ENCODE results near the gene TXNRD3. TPM values are rescaled to one million over a fixed set of nuclear protein-coding genes. Genes with fewer than 3 reads are reported as not detected.

TXNRD3 gene
- total RNA-seq, 8 experiments from 2014 or later, result 3.7 to 17.7 (median 7.4) TPM

DNA sequence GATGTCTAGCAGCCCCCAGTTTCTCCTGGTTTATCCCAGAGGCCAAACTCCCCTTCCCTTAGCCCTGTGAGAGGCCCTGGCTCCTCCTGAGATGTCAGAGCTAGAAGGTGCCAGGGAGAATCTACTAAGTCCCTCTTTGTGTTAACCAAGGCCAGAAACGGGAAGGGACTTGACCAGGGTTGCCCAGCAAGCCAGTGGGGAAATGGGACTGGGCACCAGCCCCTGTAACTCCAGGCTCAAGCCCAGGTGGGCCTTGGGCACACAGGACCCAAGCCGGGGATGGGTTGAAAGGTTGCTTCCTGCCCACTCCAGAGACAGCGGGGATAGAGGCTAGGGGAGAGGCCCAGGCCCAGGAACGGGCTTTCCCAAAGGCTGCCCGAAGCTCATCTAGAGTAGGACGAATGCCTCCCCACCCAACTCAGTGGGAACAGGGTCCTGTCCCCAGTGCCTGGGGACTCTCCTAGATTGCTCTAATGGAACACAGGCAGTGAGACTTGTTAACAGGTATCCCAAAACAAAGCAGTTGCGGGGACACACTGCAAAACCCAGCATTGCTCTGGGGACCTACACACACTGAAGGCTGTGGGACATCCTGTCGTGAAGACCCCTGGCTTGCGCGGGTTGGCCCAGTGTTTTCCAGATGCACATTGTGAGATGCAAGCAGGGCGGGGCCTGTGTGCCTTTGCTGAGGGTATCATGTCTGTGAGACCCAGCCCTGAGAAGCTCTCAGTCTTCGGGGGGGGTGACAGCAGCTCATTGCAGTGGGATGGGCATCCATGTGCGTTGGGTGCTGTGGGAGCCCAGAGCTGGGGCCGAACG is 12.9 kb upstream of the TXNRD3 start:
- in situ Hi-C loops (cut with MboI; ENCODE audit: low pct_unique_long_range_greater_than_20kb in 2 of 9, low sequenced_read_pairs in 9 of 9, unreplicated experiment in 9 of 9), result no loop called here
- H3K4me1 ChIP-seq (replicated peaks in 1 of 2), result no peaks in the 10 kb centered on the region
- no peak overlapping the region for H3K4me3 ChIP-seq
- ATAC-seq (replicated peaks in 6 of 8), result no peak
- H3K27ac ChIP-seq, result no peak overlapping the region
- 0 to 93% (median 75%) methylated on average over 1 to 8 of the region's 15 CpGs; no CpG with 5 or more reads in 5 of the 10 experiments for WGBS, 10 experiments

DNA sequence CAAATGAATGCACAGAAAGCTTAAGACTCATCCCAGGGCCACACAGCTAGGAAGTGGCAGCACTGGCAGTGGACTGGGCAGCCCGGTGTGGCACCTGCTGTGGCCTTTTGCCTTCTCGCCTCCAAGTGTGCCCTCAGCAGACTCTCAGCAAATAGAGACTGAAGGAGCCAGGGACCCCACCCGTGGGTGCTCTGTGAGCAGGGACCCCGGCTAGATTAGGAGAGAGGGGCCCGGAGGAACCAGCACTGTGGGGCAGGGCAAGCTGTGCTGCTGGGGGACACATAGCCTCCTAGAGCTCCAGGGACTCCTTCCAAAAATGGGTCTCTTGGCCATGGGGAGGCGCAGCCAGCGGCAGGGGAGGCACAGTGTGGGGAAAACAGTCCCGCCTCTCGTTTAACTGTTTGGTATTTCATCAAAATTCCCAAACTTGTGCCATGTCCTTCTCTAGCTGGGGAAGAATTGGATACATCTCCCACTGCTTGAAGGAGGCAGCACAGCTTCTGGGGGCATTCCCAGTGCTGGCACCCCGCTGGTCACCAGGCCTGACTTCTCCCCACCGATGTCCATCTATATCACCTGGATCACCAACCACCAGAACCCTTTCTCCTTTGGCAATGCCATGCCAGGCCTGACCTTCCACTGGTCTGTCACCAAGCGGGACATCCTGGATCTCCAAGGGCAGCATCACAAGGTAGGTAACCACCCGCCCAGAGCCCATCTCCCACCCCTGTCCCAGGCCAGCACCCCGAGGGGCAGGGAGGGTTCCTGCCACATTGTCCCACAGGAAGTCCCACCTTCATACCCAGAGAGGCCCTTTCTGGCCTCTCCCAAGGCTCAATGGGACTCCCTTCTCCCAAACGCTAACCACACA is 12.0 kb upstream of the TXNRD3 start:
- H3K4me3 ChIP-seq, result no peak overlapping the region
- no peak for ATAC-seq (replicated peaks in 6 of 8)
- 89 to 100% (median 96%) methylated on average over 1 to 3 of the region's 15 CpGs; no CpG with 5 or more reads in 6 of the 10 experiments for WGBS, 10 experiments
- in situ Hi-C loops (cut with MboI; ENCODE audit: low pct_unique_long_range_greater_than_20kb in 2 of 9, low sequenced_read_pairs in 9 of 9, unreplicated experiment in 9 of 9), result no loop called here
- H3K4me1 ChIP-seq (replicated peaks in 1 of 2), result no peaks in the 10 kb centered on the region
- no peak overlapping the region for H3K27ac ChIP-seq

DNA sequence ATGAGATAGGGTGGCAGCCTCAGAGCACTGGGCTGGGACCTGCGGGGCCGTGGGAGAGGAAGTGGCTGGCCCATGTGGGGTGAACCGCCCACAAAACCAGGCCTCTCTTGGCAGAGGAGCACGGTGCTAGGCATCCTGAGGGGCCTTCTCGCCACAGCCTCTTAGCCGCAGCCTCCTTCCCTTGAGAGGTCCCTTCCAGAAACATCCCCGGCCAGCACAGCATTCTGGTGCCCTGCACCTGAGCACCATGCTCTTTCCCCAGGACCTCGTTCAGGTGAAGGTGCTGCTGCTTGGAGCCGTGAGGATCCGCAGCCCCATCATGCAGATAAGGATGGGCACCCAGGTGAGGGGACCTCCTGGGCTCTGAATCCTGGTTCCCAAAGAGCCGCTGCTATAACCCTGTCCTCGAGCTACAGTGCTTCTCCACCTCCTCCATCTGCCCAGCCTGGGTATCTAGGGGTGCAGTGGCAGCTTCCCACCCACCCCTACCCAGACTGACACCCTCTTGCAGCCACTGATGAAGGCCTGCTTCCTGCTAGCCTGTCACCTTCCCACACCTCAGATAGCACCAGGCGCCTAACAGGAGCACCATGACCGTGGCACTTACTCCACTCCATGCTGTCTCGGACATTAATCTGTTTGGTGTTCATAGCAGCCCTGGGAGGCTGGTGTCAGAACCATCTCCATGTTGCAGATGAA is 11.2 kb upstream of the TXNRD3 start:
- in situ Hi-C loops (cut with MboI; ENCODE audit: low pct_unique_long_range_greater_than_20kb in 2 of 9, low sequenced_read_pairs in 9 of 9, unreplicated experiment in 9 of 9), result no loop called here
- Histone ChIP-seq H3K4me3 (no peak overlapping the region), H3K27ac (no peak overlapping the region), H3K4me1 (replicated peaks in 1 of 2) (no peaks in the 10 kb centered on the region)
- no peak for ATAC-seq (replicated peaks in 6 of 8)
- 72 to 100% methylated on average over 1 to 2 of the region's 15 CpGs; no CpG with 5 or more reads in 8 of the 10 experiments for WGBS, 10 experiments

DNA sequence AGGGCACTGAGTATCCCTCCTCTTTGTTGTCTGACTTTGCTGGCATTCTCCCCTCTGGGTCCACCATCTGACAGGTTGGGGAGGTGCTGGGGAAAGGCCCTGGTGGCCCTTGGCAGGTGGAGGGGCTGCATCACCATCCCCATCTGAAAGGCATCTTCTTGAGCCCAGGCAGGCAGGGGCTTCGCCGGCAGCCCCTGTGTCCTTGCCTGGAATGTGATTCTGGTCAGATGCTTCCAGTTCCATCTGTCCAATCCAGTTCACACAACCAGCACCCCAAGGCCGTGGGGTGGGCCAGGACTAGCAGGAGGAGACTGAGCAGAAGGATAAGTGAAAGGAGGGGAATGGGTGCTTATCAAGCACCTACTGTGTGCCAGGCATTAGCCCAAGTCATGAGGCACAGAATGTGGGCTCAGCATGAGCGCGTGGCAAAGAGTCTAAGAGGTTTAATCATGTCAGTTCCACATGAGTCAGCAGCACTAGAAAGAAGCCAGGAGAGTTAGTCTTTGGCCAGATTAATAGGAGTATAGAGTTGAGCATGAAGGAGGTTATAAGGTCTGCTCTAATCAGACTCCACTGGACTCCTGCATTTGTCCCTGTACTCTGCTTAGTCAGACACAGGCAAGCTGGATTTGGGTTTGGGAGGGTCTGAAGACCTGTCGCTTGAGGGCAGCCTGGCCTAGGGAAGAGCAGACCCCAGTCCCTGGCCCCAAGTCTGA is 10.5 kb upstream of the TXNRD3 start:
- in situ Hi-C loops (cut with MboI; ENCODE audit: low pct_unique_long_range_greater_than_20kb in 2 of 9, low sequenced_read_pairs in 9 of 9, unreplicated experiment in 9 of 9), result no loop called here
- 56 to 100% (median 88%) methylated on average over 1 to 3 of the region's 6 CpGs; no CpG with 5 or more reads in 4 of the 10 experiments for WGBS, 10 experiments
- no peaks in the 10 kb centered on the region for H3K4me1 ChIP-seq (replicated peaks in 1 of 2)
- H3K4me3 ChIP-seq, result no peak overlapping the region
- no peak for ATAC-seq (replicated peaks in 6 of 8)
- H3K27ac ChIP-seq, result no peak overlapping the region

DNA sequence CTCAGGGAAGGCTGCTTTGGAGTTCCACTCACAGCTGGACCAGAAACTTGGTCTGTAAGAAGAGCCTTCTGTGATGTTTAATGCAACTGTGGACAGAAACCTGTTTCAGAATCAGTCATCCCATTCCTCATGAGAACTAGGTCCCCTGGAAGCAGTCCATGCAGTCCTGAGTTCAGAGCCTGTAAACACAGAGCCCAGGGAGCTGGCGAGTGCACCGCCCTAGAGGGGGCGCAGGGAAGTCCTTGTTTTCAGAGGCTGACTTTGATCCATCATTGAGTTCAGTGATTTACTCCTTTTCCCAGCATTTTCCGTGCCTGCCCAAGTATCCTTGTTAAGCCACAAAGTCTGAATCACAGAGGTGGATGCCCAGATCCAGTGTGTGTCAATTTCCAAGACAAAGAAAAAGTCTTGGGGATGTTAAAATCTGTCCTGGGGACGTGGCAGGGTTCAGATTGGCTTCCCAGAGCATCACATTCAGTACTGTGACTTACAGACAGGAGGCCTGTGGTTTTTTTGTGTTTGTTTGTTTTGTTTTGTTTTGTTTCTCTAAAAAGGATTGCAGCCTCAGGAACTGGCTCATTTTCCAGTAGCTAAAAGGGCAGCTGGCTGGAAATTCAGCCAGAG is 9.8 kb upstream of the TXNRD3 start:
- no peak overlapping the region for H3K27ac ChIP-seq
- H3K4me3 ChIP-seq, result no peak overlapping the region
- in situ Hi-C loops (cut with MboI; ENCODE audit: low pct_unique_long_range_greater_than_20kb in 2 of 9, low sequenced_read_pairs in 9 of 9, unreplicated experiment in 9 of 9), result no loop called here
- WGBS, 10 experiments, result 0 to 70% (median 33%) methylated on average over 1 to 4 of the region's 5 CpGs; no CpG with 5 or more reads in 3 of the 10 experiments
- H3K4me1 ChIP-seq (replicated peaks in 1 of 2), result no peaks in the 10 kb centered on the region
- peak in 4 of 8 experiments; percentile 15 to 34 (median 22) for ATAC-seq (replicated peaks in 6 of 8)

DNA sequence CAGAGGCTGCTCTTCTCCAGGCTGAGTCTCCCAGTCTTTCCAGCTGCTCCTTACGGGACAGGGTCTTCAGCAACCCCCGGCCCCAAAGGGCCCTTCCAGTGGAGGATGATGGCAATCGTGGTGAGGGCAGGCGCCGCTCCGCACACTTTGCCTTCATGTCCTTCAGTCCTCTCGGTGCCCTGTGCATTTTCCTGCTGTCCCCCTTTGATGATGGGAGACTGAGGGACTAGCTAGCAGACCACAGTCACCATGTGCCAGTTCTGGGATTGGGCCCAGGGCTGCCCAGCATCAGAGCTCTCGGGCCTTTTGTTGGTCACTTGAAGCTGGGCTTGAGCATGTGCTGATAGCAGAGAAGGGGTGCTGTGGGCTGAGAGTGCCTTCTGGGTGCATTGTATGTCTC is 8.8 kb upstream of the TXNRD3 start:
- Histone ChIP-seq H3K27ac (no peak overlapping the region), H3K4me1 (replicated peaks in 1 of 2) (no peaks in the 10 kb centered on the region), H3K4me3 (no peak overlapping the region)
- 35 to 89% (median 50%) methylated on average over 1 to 3 of the region's 8 CpGs; no CpG with 5 or more reads in 4 of the 10 experiments for WGBS, 10 experiments
- in situ Hi-C loops (cut with MboI; ENCODE audit: low pct_unique_long_range_greater_than_20kb in 2 of 9, low sequenced_read_pairs in 9 of 9, unreplicated experiment in 9 of 9), result no loop called here
- ATAC-seq (replicated peaks in 6 of 8), result no peak

- WGBS, 10 experiments, result 80% methylated on average over 1 of the region's 4 CpGs; no CpG with 5 or more reads in 9 of the 10 experiments
- H3K4me3 ChIP-seq, result no peak overlapping the region
- H3K4me1 ChIP-seq (replicated peaks in 1 of 2), result no peaks in the 10 kb centered on the region
- in situ Hi-C loops (cut with MboI; ENCODE audit: low pct_unique_long_range_greater_than_20kb in 2 of 9, low sequenced_read_pairs in 9 of 9, unreplicated experiment in 9 of 9), result no loop called here
- H3K27ac ChIP-seq, result no peak overlapping the region
- no peak for ATAC-seq (replicated peaks in 6 of 8)
Observed at GRCh38 chr3:126663257-126663656, 8.3 kb upstream of the TXNRD3 start.

DNA sequence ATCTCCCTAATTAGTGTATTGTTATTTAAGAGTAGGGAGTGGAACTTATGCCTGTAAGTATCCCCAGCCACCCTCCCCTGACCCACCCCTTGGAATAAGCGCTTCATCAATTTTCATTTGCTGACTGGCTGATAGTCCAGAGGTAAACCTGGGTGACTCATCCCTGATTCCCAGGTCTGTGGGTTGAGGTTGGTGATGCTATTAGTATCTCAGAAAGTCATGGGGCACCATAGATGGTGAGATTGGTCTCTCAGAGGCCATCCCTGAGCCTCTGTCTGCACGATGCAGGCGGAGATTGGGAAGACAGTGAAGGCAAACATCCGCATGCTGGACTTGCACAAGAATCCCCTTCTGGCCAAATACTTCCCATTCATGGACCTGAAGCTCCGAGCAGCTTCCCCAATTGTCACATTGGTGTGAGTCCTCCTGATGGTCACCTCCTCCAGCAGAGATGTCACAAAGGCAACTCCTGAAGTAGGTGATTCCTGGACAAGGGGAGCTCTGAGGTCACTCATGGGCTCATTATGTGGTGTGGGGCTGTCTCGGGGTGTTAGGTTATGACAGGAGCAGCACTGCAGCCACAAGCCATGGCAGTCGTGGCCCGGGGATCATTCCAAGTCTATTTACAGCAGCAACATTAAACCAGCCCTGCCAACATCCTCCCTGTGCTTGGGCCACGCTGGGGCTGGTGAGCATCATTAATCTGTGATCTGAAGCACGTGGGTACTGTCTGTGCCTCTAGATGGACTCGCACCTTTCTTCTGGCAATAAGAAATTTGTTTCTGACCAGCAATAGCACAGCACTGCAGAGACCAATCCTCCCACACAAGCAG is 6.8 kb upstream of the TXNRD3 start:
- ATAC-seq (replicated peaks in 6 of 8), result no peak
- in situ Hi-C loops (cut with MboI; ENCODE audit: low pct_unique_long_range_greater_than_20kb in 2 of 9, low sequenced_read_pairs in 9 of 9, unreplicated experiment in 9 of 9), result no loop called here
- Histone ChIP-seq H3K4me3 (no peak overlapping the region), H3K4me1 (replicated peaks in 1 of 2) (no peaks in the 10 kb centered on the region), H3K27ac (no peak overlapping the region)
- WGBS, 10 experiments, result 20 to 100% (median 80%) methylated on average over 1 to 7 of the region's 11 CpGs; no CpG with 5 or more reads in 3 of the 10 experiments

- in situ Hi-C loops (cut with MboI; ENCODE audit: low pct_unique_long_range_greater_than_20kb in 2 of 9, low sequenced_read_pairs in 9 of 9, unreplicated experiment in 9 of 9), result no loop called here
- WGBS, 10 experiments, result 0 to 89% (median 40%) methylated on average over 1 to 9 of the region's 19 CpGs; no CpG with 5 or more reads in 2 of the 10 experiments
- ATAC-seq (replicated peaks in 6 of 8), result peak in 3 of 8 experiments; percentile 68 to 78 (median 69)
Observed at GRCh38 chr3:126659915-126660886, 5.3 kb upstream of the TXNRD3 start.

DNA sequence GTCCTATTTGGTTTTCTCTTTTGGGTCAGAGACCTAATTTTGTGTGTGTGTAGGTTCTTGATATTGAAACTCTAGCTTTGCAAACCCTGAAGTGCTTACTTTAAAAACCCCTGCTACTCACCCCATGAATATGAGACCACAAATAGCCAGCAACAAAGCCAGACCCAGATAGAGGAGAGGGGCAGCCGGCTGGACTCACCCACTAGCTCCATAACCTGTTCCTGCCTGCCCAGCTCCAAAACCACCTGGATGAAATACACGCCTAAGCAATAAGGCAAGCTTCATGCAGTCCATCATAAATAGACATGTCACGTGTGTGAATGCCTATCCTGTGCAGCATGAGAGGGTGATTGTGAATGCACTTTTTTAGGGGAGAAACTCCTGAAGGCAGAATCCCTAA is 3.7 kb upstream of the TXNRD3 start:
- 67 to 100% (median 94%) methylated on average over 1 to 3 of the region's 3 CpGs; no CpG with 5 or more reads in 6 of the 10 experiments for WGBS, 10 experiments

More at GRCh38 chr3:126659915-126660886, 5.3 kb upstream of the TXNRD3 start:
- Histone ChIP-seq H3K4me3 (no peak overlapping the region), H3K4me1 (replicated peaks in 1 of 2) (no peaks in the 10 kb centered on the region), H3K27ac (no peak overlapping the region)

More for the DNA sequence above, 3.7 kb upstream of the TXNRD3 start:
- H3K4me3 ChIP-seq, result no peak overlapping the region
- ATAC-seq (replicated peaks in 6 of 8), result no peak
- H3K4me1 ChIP-seq (replicated peaks in 1 of 2), result peaks cover 0 to 8% of the 10 kb centered on the region in 2 donors
- H3K27ac ChIP-seq, result no peak overlapping the region
- in situ Hi-C loops (cut with MboI; ENCODE audit: low pct_unique_long_range_greater_than_20kb in 2 of 9, low sequenced_read_pairs in 9 of 9, unreplicated experiment in 9 of 9), result no loop called here
